GM23248 (cell line): Measurements from ENCODE around the gene CCT4. TPM values are rescaled to one million over a fixed set of nuclear protein-coding genes. Genes with fewer than 3 reads are reported as not detected.

ENCODE experiments used
- DNase-seq: peaks from one replicate; pipeline ENCODE4 v3.0.0-alpha.2; 2015
- H2AFZ ChIP-seq: fragments of 200-600 bp; sonication (generic); 2 replicates; pipeline ENCODE4 v1.6.1; 2016; ENCODE audit warnings: antibody characterized with exemption
- H3F3A ChIP-seq: fragments of 200-600 bp; sonication (generic); 2 replicates; pipeline ENCODE4 v1.6.1; 2016; ENCODE audit warnings: mild to moderate bottlenecking, antibody characterized with exemption, mixed run types; ENCODE audit not compliant: insufficient read depth
- H3K27ac ChIP-seq: fragments of 200-600 bp; sonication (generic); 2 replicates; pipeline ENCODE4 v1.5.1; 2016; ENCODE audit warnings: mild to moderate bottlenecking
- H3K27me3 ChIP-seq: fragments of 200-600 bp; sonication (generic); replicated peaks from 2 replicates; pipeline ENCODE4 v1.6.1; 2016; ENCODE audit warnings: mild to moderate bottlenecking; ENCODE audit not compliant: insufficient read depth
- H3K36me3 ChIP-seq: fragments of 200-600 bp; sonication (generic); 2 replicates; pipeline ENCODE4 v1.6.1; 2016; ENCODE audit warnings: low read depth, mild to moderate bottlenecking
- H3K4me1 ChIP-seq: fragments of 200-600 bp; sonication (generic); 2 replicates; pipeline ENCODE4 v1.6.1; 2016; ENCODE audit warnings: mild to moderate bottlenecking; ENCODE audit not compliant: insufficient read depth
- H3K4me2 ChIP-seq: fragments of 200-600 bp; sonication (generic); one replicate; pipeline ENCODE4 v1.6.1; 2016; ENCODE audit warnings: mild to moderate bottlenecking; ENCODE audit not compliant: unreplicated experiment
- H3K4me3 ChIP-seq: fragments of 200-600 bp; sonication (generic); 2 replicates; pipeline ENCODE4 v1.5.1; 2016; ENCODE audit warnings: mild to moderate bottlenecking
- H3K79me2 ChIP-seq: fragments of 200-600 bp; sonication (generic); 2 replicates; pipeline ENCODE4 v1.6.1; 2016; ENCODE audit warnings: mild to moderate bottlenecking; ENCODE audit not compliant: insufficient read depth
- H3K9ac ChIP-seq: fragments of 200-600 bp; sonication (generic); 2 replicates; pipeline ENCODE4 v1.6.1; 2016; ENCODE audit warnings: mild to moderate bottlenecking
- H3K9me2 ChIP-seq: fragments of 200-600 bp; sonication (generic); 2 replicates; pipeline ENCODE4 v1.6.1; 2016; ENCODE audit warnings: mixed run types, mild to moderate bottlenecking, moderate library complexity; ENCODE audit not compliant: insufficient read depth
- H3K9me3 ChIP-seq: fragments of 200-600 bp; sonication (generic); one replicate; pipeline ENCODE4 v1.6.1; 2017; ENCODE audit warnings: low read depth
- H4K20me1 ChIP-seq: fragments of 200-600 bp; sonication (generic); 2 replicates; pipeline ENCODE4 v1.6.0; 2016; ENCODE audit not compliant: insufficient read depth
- EZH2 ChIP-seq: fragments of 200-600 bp; sonication (generic); IDR thresholded peaks from 2 replicates; pipeline ENCODE4 v1.6.1; 2018; ENCODE audit warnings: antibody characterized with exemption, mild to moderate bottlenecking; ENCODE audit not compliant: insufficient read depth, poor library complexity, severe bottlenecking
- EZH2phosphoT487 ChIP-seq: fragments of 200-600 bp; sonication (generic); IDR thresholded peaks from 2 replicates; pipeline ENCODE4 v1.6.1; 2018; ENCODE audit warnings: antibody characterized with exemption, moderate library complexity, mild to moderate bottlenecking, low read depth; ENCODE audit not compliant: insufficient read depth
- WGBS, 2 experiments: methylation state at CpG; one replicate each; pipeline ENCODE4 v1.1.6; 2015 to 2017; ENCODE audit warnings: low lambda C conversion rate in 2 of 2, low coverage in 1 of 2; ENCODE audit errors: missing lambda C conversion rate in 2 of 2; 5-methylcytosine and 5-hydroxymethylcytosine counted together
- in situ Hi-C: fragments of 300-500 bp; cut with MboI; formaldehyde crosslinking; loops from 2 replicates; pipeline ENCODE4 v1.15.0; 2020
- polyA plus RNA-seq: library from polyadenylated mRNA; unstranded; fragments of >200 nt; fragmentation: Nextera tagmentation; extraction: Ambion mirVana; gene quantifications from 2 replicates; pipeline ENCODE4 v1.2.1, GENCODE V29; 2016
- total RNA-seq: library from RNA; depleted of rRNA; stranded (reverse); fragments of >200 nt; shearing (Covaris generic); gene quantifications from 2 replicates; pipeline ENCODE4 v1.2.3, GENCODE V29; 2014; rRNA removed

The CCT4 gene, protein sequence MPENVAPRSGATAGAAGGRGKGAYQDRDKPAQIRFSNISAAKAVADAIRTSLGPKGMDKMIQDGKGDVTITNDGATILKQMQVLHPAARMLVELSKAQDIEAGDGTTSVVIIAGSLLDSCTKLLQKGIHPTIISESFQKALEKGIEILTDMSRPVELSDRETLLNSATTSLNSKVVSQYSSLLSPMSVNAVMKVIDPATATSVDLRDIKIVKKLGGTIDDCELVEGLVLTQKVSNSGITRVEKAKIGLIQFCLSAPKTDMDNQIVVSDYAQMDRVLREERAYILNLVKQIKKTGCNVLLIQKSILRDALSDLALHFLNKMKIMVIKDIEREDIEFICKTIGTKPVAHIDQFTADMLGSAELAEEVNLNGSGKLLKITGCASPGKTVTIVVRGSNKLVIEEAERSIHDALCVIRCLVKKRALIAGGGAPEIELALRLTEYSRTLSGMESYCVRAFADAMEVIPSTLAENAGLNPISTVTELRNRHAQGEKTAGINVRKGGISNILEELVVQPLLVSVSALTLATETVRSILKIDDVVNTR
- total RNA-seq, result 126 and 129 TPM in 2 replicates
- 122 and 124 TPM in 2 replicates for polyA plus RNA-seq

DNA sequence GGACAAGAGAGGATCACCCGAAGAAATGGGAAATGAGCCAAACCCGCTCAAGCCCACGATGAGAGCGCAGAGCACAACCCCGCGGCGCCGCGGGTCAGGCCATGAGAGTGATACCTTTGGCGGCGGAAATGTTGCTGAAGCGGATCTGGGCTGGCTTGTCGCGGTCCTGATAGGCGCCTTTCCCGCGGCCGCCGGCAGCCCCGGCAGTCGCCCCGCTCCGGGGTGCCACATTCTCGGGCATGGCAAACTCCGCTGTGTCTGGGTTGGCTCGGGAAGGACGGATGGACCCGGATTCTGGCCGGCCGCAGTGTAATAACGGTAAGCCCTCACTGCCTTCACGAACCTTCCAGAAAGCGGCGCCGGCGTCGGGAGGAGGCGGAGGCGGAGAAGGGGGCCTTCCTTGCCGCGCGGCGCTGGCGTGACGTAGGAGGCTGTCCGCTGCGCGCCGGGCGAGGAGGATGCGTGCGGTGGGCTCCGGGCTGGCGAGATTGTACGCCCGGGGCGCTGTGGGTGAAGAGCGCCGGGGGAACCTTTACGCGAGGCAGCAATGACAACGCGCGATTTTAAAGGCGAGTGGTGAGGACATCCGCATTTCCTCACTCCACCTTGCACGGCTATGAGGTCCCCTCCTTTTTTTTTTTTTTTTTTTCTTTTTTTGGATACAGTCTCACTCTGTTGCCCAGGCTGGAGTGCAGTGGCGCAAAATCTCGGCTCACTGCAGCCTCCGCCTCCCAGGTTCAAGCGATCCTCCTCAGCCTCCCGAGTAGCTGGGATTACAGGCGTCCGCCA is at the start of gene CCT4:
Gene CCT4, minus strand, starts transcription at position 390 of the 789 bp plus-strand sequence. Its CDS starts 149 bp downstream, at position 241.
- Histone ChIP-seq H2AFZ (peak within 1 kb of the TSS; percentile 80), H3K36me3 (peaks cover 14% of the 10 kb centered on the region; the same call in 1 of the 2 replicates), H3K79me2 (peaks cover 49% of the 10 kb centered on the region), H3K9ac (peak within 1 kb of the TSS; percentile 98), H3K27me3 (no peaks in the 10 kb centered on the region), H4K20me1 (peaks cover 10% of the 10 kb centered on the region; the same call in 1 of the 2 replicates), H3K4me2 (peak within 1 kb of the TSS; percentile 91), H3K9me2 (no peaks in the 10 kb centered on the region), H3F3A (no peaks in the 10 kb centered on the region), H3K27ac (peak within 1 kb of the TSS; percentile 90), H3K9me3 (no peaks in the 10 kb centered on the region), H3K4me3 (peak within 1 kb of the TSS; percentile 91), H3K4me1 (peaks cover 11% of the 10 kb centered on the region; the same call in 1 of the 2 replicates)
- TF ChIP-seq EZH2phosphoT487, result no peak
- no peak for TF ChIP-seq EZH2
- in situ Hi-C loops, result no loop called here
- WGBS, 2 experiments, result 2 to 4% methylated on average over 73 to 74 of the region's 74 CpGs
- DNase-seq, result peak; percentile 91

DNA sequence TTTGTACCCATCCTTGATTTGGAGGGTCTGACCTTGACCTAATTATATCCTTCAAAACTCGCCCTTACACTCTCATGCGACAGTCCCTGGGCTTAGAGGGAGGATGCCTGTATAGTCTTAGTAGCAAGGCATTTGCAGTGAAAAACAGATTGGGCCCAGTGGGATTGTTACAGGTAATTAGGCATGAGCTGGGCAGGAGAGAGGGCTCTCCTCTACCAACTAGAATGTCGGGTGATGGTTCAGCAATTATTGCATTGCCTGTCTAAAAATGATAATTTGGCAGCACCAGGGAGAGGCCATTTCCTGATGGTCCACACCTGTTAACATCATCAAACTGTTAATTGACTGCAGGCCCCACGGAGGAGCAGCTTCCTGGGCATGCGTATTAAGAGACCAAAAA is 49.4 kb upstream of the CCT4 start:
- Histone ChIP-seq H3K27ac (no peak overlapping the region), H4K20me1 (no peaks in the 10 kb centered on the region), H3K9me2 (no peaks in the 10 kb centered on the region), H3K9ac (no peak overlapping the region), H3K79me2 (no peaks in the 10 kb centered on the region), H3K4me2 (no peak overlapping the region), H3F3A (no peaks in the 10 kb centered on the region), H3K4me3 (no peak overlapping the region), H2AFZ (no peak overlapping the region), H3K36me3 (no peaks in the 10 kb centered on the region), H3K27me3 (no peaks in the 10 kb centered on the region), H3K4me1 (no peaks in the 10 kb centered on the region), H3K9me3 (no peaks in the 10 kb centered on the region)
- in situ Hi-C loops, result no loop called here
- 75 to 77% methylated on average over 5 of the region's 5 CpGs for WGBS, 2 experiments
- no peak for TF ChIP-seq EZH2
- no peak for DNase-seq

DNA sequence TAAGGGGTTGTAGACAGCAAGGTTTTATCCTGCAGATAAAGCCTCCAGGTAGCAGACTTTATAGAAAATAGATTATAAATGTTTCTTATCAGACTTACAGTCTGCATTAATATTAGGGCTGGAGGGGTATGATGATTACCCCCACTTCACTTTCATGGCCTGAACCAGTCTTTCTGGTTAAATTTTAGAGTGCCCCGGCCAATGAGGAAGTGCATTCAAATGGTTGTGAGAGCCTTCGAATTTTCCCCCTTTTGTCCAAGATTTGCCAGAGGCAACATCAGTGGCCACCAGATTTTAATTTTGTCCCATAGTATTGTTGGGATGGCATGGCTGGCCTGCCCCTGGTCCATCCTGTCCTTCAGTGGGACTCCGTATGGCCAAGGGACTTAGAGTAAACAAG is 48.6 kb upstream of the CCT4 start:
- Histone ChIP-seq H3K9me3 (no peaks in the 10 kb centered on the region), H3K9ac (no peak overlapping the region), H3K4me1 (no peaks in the 10 kb centered on the region), H3F3A (no peaks in the 10 kb centered on the region), H4K20me1 (no peaks in the 10 kb centered on the region), H3K4me2 (no peak overlapping the region), H2AFZ (no peak overlapping the region), H3K36me3 (no peaks in the 10 kb centered on the region), H3K9me2 (no peaks in the 10 kb centered on the region), H3K79me2 (no peaks in the 10 kb centered on the region), H3K4me3 (no peak overlapping the region), H3K27ac (no peak overlapping the region), H3K27me3 (no peaks in the 10 kb centered on the region)
- DNase-seq, result no peak
- in situ Hi-C loops, result no loop called here
- WGBS, 2 experiments, result 96 to 97% methylated on average over 3 of the region's 3 CpGs
- TF ChIP-seq EZH2phosphoT487, result no peak
- TF ChIP-seq EZH2, result no peak

DNA sequence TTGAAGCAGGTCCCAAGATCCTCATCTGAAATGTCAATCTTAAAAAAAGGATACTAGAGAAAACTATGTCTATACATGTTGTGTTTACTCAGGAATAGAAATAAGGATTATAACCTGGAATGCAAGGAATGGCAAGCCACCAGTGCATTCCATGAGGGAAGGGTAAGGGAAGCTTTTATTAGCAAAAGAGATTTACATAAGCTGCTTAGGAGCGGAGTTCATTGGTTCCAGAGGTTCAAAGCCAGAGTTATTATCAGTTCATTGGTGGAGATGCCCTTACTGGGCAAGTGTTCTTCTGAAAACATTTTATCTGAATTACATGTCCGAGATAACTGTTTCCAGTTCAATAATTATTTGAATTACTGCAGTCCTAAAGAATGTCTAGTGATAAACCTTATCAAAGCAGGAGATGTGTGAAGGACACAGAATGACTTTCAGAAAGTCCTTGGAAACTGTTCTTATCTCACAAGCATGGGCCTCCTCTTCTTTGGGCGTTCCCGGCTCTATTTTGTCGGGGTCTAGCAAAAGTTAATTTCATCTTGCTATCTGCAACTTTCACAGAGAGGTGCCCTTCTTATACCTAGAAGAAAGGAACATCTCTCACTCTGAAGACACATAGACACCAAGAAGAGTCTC is 40.5 kb upstream of the CCT4 start:
- H3K9ac ChIP-seq, result no peak overlapping the region
- no peak overlapping the region for H3K4me3 ChIP-seq
- no peaks in the 10 kb centered on the region for H3K27me3 ChIP-seq
- no peak overlapping the region for H2AFZ ChIP-seq
- no peaks in the 10 kb centered on the region for H3F3A ChIP-seq
- TF ChIP-seq EZH2, result no peak
- no peak for TF ChIP-seq EZH2phosphoT487
- no peaks in the 10 kb centered on the region for H3K4me1 ChIP-seq
- no peaks in the 10 kb centered on the region for H4K20me1 ChIP-seq
- no peaks in the 10 kb centered on the region for H3K9me2 ChIP-seq
- no peaks in the 10 kb centered on the region for H3K36me3 ChIP-seq
- no peak for DNase-seq
- no peak overlapping the region for H3K27ac ChIP-seq
- in situ Hi-C loops, result no loop called here
- no peaks in the 10 kb centered on the region for H3K9me3 ChIP-seq
- WGBS, 2 experiments, result 96 to 98% methylated on average over 5 of the region's 5 CpGs
- no peaks in the 10 kb centered on the region for H3K79me2 ChIP-seq
- H3K4me2 ChIP-seq, result no peak overlapping the region
